OCI-LY3 (cell line): ENCODE data around the gene ZNF865.

Source experiments
- H2AFZ ChIP-seq: fragments of 200-600, 300-600 bp; shearing (Covaris generic); 2 replicates; pipeline ENCODE4 v1.6.0; 2014; ENCODE audit warnings: antibody characterized with exemption, low read depth, low read length
- H3K27ac ChIP-seq: fragments of 200-600, 300-600 bp; sonication (generic); 2 replicates; pipeline ENCODE4 v1.5.1; 2014; ENCODE audit warnings: mild to moderate bottlenecking, low read length, moderate library complexity, mixed read lengths
- H3K27me3 ChIP-seq: fragments of 200-600, 300-600 bp; sonication (generic); 2 replicates; pipeline ENCODE4 v1.6.1; 2014; ENCODE audit warnings: low read depth, low read length, mixed read lengths
- H3K36me3 ChIP-seq: fragments of 200-600, 300-600 bp; sonication (generic); replicated peaks from 2 replicates; pipeline ENCODE3; 2014; ENCODE audit warnings: low read depth, low read length, mixed read lengths
- H3K4me1 ChIP-seq: fragments of 300-600, 200-600 bp; sonication (generic); 2 replicates; pipeline ENCODE4 v1.6.1; 2014; ENCODE audit warnings: low read length, mixed read lengths
- H3K4me2 ChIP-seq: fragments of 200-600, 300-600 bp; sonication (generic); 2 replicates; pipeline ENCODE4 v1.6.1; 2014; ENCODE audit warnings: low read length, mixed read lengths
- H3K4me3 ChIP-seq: fragments of 300-600, 200-600 bp; sonication (generic); 2 replicates; pipeline ENCODE4 v1.5.1; 2014; ENCODE audit warnings: antibody characterized with exemption, mild to moderate bottlenecking, low read length, moderate library complexity
- H3K79me2 ChIP-seq: fragments of 300-600, 200-600 bp; shearing (Covaris generic); 2 replicates; pipeline ENCODE4 v1.6.1; 2014; ENCODE audit warnings: mild to moderate bottlenecking, low read length, mixed read lengths
- H3K9ac ChIP-seq: fragments of 300-600, 200-600 bp; shearing (Covaris generic); 2 replicates; pipeline ENCODE4 v1.6.0; 2014; ENCODE audit warnings: mild to moderate bottlenecking, low read length, moderate library complexity
- H3K9me3 ChIP-seq: fragments of 200-600, 300-600 bp; shearing (Covaris generic); 2 replicates; pipeline ENCODE4 v1.6.1; 2014; ENCODE audit warnings: low read length, mixed read lengths; ENCODE audit not compliant: insufficient read depth
- H4K20me1 ChIP-seq: fragments of 200-600, 300-600 bp; sonication (generic); 2 replicates; pipeline ENCODE4 v1.6.1; 2016; ENCODE audit warnings: low read length, mixed read lengths; ENCODE audit not compliant: insufficient read depth
- CTCF ChIP-seq: fragments of 200-600, 300-600 bp; sonication (generic); IDR thresholded peaks from 2 replicates; pipeline ENCODE4 v1.5.1; 2014; ENCODE audit warnings: antibody characterized with exemption, low read length, low read depth
- EZH2phosphoT487 ChIP-seq: fragments of 200-600 bp; shearing (Covaris generic); IDR thresholded peaks from 2 replicates; pipeline ENCODE4 v1.6.1; 2018; ENCODE audit warnings: antibody characterized with exemption, mixed run types, low read depth

ZNF865 gene

GRCh38 chr19:55605637-55606470 is at the start of gene ZNF865:
ZNF865 (plus strand) TSS chr19:55605647; CDS start chr19:55613619, 7,972 bp downstream.
- Histone ChIP-seq H3K4me2 (peak within 1 kb of the TSS; percentile 95), H3K4me3 (peak within 1 kb of the TSS; percentile 91), H3K9ac (peak within 1 kb of the TSS; percentile 97), H3K27ac (peak within 1 kb of the TSS; percentile 88), H3K27me3 (no peaks in the 10 kb centered on the region), H3K9me3 (no peaks in the 10 kb centered on the region), H3K4me1 (peaks cover 20% of the 10 kb centered on the region), H3K36me3 (peaks cover 27% of the 10 kb centered on the region), H3K79me2 (peaks cover 48% of the 10 kb centered on the region), H4K20me1 (no peaks in the 10 kb centered on the region), H2AFZ (0 out of 2 replicates have a peak within 1 kb of the TSS, but pooled peaks have one; percentile 8)
- no peak for TF ChIP-seq EZH2phosphoT487
- TF ChIP-seq CTCF = peak; percentile 83

- no peak overlapping the region for H2AFZ ChIP-seq
- H3K4me2 ChIP-seq = no peak overlapping the region
- H3K4me1 ChIP-seq = no peaks in the 10 kb centered on the region
- H3K27ac ChIP-seq = no peak overlapping the region
- H3K79me2 ChIP-seq = no peaks in the 10 kb centered on the region
- no peaks in the 10 kb centered on the region for H3K9me3 ChIP-seq
- H3K27me3 ChIP-seq = peaks cover 5% of the 10 kb centered on the region; the same call in 1 of the 2 replicates
- no peaks in the 10 kb centered on the region for H3K36me3 ChIP-seq
- TF ChIP-seq EZH2phosphoT487 = no peak
- no peak for TF ChIP-seq CTCF
- no peaks in the 10 kb centered on the region for H4K20me1 ChIP-seq
- H3K4me3 ChIP-seq = no peak overlapping the region
- no peak overlapping the region for H3K9ac ChIP-seq
Observed at GRCh38 chr19:55559684-55560083, 45.8 kb upstream of the ZNF865 start.

GRCh38 chr19:55563261-55563690 is 42.2 kb upstream of the ZNF865 start:
- Histone ChIP-seq H3K9ac (no peak overlapping the region), H2AFZ (no peak overlapping the region), H3K36me3 (no peaks in the 10 kb centered on the region), H4K20me1 (no peaks in the 10 kb centered on the region), H3K4me3 (no peak overlapping the region), H3K9me3 (no peaks in the 10 kb centered on the region), H3K27ac (no peak overlapping the region), H3K79me2 (no peaks in the 10 kb centered on the region), H3K4me2 (no peak overlapping the region), H3K4me1 (no peaks in the 10 kb centered on the region), H3K27me3 (peaks cover 5% of the 10 kb centered on the region; the same call in 1 of the 2 replicates)
- TF ChIP-seq EZH2phosphoT487 = no peak

GRCh38 chr19:55566823-55567222 is 38.6 kb upstream of the ZNF865 start:
- Histone ChIP-seq H3K27ac (no peak overlapping the region), H3K4me3 (no peak overlapping the region), H3K79me2 (no peaks in the 10 kb centered on the region), H3K9me3 (no peaks in the 10 kb centered on the region), H3K4me1 (no peaks in the 10 kb centered on the region), H4K20me1 (no peaks in the 10 kb centered on the region), H3K9ac (no peak overlapping the region), H3K4me2 (no peak overlapping the region), H3K27me3 (no peaks in the 10 kb centered on the region), H3K36me3 (no peaks in the 10 kb centered on the region), H2AFZ (no peak overlapping the region)
- TF ChIP-seq CTCF (no peak), EZH2phosphoT487 (no peak)
